HG03565 (cell line): ENCODE data around the gene TRIP11.
"Not testable (repeated sequence)": the region's sequence is repeated elsewhere in the genome, so short reads cannot be mapped to it uniquely, and the experiment has no call there.

Experiments
- ATAC-seq: cut with Tn5 transposase; IDR thresholded peaks from one replicate; pipeline ENCODE4 v1.9.1; 2021; ENCODE audit warnings: mild to moderate bottlenecking, moderate library complexity; ENCODE audit not compliant: unreplicated experiment

TRIP11 gene

DNA sequence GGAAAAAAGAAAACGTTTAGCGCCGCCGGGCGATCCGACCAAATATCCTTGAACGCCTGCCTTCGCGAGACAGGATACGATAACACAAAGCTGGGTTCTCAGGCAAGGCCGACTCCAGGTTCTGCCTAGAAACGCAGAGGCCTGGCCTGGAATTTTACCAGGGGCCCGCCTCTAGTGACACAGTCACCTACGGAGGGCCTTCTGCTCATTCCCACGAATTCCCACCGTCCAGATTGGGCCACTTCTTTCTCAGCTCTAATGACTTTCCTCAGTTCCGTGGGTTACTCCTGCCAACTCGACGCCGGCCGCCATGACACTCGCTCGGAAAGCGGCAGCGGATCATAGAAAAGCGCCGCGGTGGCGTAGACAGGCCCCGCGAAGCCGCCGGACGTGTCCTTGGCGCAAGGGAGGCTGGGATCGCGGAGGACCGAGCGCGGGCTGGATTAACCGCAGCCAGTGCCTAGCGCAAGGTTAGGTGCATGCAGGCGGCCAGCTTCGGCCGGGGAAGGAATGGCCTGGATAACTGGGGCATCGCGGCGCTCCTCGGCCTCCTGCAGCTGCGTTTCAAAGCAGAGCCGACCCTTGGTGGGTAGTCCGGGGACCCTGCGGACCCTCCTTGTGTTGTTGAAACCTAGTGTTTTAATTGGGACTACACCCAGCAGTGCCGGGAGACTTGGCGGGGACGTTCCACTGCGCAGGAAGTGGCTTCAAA, at the start of gene TRIP11:
TRIP11 (minus strand) TSS at position 341 of the 712 bp plus-strand sequence. CDS start 374 bp downstream, outside the sequence.
- peak; percentile 91 for ATAC-seq

DNA sequence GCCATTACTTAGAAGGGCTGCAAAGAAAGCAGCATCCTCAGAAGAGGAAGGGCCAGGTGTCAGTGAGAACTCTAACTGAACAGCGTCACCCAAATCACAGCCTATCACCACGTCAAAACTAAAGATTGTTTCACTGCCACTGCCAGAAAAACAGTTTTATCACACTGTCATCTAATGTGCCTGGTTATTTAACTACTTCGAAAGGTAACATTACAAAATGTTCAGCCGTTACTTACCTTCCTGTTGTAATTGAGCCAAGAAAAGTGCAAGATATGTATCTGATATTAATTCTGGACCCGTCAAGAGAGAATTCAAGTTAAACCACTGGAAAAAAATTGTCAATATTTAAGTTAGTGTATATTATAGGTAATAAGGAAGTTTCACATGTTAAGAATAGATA, 48.6 kb upstream of the TRIP11 start:
- ATAC-seq, result no peak

DNA sequence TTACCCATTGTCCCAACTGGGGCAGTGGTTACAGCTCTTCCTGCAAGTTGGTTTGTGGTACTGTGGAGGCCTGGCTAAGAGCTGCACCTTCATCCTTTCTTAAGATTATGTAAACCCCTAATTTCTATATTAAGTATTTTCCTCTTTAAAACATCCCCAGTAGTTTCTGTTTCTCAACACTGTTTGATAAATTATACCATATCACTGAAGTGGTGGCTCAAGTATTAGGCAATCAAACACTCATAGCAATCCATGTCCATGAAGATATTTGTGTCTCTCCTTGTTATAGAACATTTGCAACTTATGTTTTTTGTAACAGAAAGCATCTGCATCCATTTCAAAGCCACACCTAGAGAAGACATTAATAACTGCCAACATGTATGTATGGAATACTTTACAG, 34.7 kb upstream of the TRIP11 start:
- no peak for ATAC-seq

DNA sequence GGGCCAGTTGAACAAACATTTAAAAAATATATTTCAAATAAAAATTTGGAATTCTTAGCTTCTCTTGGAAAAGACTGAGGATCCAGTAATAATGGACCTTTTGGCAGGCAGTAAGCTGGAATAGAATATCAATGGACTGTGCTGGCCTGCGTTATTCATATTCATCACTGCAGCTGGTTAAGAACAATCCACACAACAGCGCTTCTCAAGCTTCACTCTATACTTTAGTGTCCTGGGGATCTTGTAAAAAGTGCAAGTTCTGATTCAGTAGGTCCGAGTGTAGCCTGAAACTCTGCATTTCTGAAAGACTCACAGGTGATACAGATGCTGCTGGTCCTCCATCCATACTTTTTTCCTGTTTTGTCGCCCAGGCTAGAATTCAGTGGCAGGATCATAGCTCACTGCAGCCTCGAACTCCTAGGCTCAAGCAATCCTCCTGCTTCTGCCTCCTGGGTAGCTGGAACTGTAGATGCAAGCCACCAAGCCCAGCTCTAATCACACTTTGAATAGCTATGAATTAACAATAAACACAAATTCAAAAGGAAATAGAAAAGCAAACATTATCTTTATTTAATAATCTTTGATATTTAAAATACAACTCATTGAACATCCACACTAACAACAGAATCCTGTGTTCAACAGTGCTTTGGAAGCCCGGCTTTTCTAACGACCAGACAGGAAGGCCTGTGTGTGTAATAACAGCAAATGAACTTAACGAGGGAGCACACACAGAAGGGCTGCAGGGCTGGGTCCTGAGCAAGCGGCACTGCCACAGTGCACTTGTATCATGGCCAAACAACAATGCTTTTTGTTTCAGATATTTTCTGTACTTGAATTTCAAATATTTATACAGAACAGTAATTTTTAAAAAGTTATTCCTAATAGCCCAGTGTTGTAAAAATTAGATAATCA, 18.4 kb upstream of the TRIP11 start:
- ATAC-seq, result no peak

DNA sequence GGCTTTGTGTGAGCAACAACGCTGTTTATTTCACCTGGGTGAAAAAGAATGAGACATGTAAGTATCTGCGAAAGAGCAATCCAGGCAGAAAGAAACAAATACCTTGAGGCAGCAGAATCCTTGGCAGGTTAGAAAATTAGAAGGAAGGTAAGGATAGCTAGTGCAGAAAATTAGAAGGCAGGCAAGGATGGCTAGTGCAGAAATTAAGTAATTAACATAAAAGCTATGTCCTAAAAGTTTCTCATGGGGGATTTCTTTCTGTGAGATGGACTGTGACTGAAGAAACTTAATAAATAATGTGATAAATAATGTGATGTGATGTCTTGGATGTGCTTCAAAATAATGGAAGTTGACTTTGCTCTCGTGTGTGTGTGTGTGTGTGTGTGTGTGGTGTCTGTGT, 9.9 kb upstream of the TRIP11 start:
- ATAC-seq, result no peak

DNA sequence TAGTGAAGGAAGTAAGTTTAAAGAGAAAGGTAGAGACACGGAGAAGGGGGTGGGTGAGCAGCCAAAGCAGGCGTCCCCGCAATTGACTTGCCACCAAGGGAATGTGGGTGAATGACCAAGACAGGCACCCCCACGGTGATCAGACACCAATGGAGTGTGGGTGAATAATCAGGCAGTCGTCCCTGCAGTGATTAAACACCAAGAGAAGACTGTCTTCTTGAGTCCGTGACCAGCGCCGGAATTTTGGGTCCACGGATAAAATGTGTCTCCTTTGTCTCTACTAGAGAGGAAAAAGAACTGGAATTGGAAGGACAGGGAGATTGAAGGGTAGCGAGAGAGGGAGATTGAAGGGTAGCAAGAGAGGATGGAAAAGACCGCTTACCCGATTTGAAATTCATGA, 9.4 kb upstream of the TRIP11 start:
- not testable (repeated sequence) for ATAC-seq

DNA sequence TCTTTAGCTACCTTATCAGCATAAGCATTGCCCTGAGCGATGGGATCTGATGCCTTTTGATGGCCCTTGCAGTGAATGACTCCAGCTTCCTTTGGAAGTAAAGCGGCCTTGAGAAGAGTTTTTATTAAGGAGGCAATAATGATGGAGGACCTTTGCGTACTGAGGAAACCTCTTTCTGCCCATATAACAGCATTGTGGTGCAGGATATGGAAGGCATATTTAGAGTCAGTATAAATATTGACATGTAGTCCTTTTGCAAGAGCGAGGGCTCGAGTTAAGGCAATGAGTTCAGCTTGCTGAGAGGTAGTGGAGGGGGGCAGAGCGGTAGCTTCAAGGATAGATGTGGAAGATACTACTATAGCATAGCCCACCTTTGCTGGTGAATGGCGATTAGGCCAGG, 6.0 kb upstream of the TRIP11 start:
- ATAC-seq, result not testable (repeated sequence)

DNA sequence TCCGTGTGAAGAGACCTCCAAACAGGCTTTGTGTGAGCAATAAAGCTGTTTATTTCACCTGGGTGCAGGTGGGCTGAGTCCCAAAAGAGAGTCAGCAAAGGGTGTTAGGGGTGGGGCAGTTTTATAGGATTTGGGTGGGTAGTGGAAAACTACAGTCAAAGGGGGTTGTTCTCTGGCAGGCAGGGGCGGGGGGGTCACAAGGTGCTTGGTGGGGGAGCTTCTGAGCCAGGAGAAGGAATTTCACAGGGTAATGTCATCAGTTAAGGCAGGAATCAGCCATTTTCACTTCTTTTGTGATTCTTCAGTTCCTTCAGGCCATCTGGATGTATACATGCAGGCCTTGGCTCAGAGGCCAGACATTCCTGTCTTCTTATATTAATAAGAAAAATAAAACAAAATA, 1.9 kb upstream of the TRIP11 start:
- not testable (repeated sequence) for ATAC-seq

DNA sequence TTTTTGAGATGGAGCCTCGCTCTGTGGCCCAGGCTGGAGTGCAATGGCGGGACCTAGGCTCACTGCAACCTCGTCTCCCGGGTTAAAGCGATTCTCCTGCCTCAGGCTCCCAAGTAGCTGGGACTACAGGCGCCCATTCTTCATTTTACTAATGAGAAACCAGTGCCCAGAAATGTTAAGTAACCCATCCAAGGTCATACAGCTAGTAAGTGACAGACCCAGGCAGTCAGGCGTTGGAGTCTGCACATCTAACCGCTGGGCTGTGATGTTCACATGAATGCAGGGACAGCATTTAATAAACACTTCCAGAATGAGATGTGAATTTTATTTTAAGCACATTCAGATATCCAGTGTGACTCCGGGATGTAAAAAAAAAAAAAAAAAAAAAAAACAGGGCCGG, 1.3 kb upstream of the TRIP11 start:
- no peak for ATAC-seq

DNA sequence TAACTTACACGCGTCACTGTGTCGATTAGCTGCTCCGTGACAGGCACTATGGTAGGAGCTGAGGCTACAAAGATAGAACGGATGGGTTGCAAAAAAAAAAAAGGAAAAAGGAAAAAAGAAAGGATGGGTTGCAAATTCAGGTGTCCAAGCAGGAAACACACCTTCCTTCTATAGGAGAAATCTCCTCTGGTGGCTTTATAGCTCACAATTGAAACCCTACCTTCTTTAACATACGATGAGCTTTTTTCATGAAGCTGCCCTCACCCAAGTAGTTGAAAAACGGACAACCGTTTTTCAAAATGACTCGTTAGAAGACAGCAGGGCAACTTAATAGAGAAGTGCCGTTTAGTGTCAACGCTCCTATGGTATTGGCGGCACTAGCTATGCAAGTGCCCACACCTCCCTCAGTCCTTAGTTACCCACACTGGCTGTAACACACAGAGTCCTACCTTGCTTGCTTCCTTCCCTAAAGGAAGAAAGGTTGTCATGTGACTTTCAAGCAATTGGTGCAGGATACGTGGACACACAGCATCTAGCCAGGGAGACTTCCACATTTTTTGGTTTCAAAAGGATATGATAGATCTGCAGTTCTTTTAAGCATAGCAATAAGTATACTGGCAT, 682 bp upstream of the TRIP11 start:
- no peak for ATAC-seq

DNA sequence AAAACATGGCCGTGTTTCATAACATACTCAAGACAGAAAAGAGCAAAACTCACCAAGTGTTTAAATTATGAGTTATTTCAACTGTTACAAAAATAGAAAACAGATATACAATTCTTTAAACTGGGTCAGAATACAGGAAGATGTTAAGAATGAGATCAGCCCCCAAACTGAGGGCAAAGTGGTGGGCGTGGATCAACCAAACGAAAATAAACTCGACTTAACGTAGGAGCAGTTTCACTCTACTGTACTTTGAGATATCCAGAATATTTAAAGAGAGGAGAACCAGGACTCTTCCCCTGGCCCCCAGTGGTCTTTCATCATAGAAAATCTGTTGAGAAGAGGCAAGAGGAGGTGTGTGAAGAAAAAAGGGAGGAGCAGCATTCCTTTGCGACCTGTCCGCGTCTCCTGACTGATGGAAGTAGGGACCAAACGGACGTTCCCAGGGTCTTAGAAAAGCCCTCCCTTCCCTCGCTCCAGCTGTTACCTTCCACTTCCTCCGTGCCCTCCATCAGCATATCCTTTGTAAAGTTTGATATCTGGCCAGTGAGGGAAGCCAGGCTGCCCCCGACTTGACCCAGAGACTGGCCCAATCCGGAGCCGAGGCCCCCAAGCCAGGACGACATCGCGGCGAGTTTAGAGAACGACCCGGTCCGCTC, 668 bp downstream of the TRIP11 start:
- ATAC-seq, result peak; percentile 8

DNA sequence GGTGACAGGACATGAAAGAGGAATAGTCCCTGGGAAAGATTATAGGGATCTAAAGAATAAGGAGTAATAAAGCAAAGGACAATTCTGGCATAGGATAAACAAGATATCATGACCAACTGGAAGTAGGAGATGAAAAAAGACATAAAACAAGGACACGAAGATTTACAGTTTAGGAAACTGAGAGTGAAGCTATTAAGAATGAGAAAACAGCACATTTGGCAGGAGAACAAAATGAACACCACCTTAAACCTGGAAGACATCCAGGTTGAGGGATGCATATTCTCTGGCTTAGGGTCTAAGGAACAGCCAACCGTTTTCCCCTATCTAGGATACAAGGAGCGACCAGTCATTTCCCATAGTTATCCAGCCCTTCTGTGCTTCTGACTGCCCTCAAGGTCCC, 1.9 kb downstream of the TRIP11 start:
- ATAC-seq, result no peak

DNA sequence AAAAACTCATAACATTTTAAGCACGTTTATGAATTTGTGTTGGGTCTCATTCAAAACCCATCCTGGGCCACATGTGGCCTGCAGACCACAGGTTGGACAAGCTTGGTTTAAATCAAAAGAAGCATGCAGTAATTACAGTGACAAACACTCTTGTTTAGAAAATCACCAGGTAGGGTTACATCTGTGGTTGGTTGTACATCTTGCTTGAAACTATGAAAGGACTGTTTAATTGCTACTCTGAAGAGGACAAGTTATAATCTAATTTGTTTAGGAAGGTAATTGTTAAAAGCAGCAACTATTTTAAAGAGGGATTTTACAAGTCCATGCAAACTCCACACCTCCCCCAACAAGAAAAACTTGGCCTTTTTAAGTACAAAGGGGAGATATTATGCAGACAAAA, 4.0 kb downstream of the TRIP11 start:
- no peak for ATAC-seq

DNA sequence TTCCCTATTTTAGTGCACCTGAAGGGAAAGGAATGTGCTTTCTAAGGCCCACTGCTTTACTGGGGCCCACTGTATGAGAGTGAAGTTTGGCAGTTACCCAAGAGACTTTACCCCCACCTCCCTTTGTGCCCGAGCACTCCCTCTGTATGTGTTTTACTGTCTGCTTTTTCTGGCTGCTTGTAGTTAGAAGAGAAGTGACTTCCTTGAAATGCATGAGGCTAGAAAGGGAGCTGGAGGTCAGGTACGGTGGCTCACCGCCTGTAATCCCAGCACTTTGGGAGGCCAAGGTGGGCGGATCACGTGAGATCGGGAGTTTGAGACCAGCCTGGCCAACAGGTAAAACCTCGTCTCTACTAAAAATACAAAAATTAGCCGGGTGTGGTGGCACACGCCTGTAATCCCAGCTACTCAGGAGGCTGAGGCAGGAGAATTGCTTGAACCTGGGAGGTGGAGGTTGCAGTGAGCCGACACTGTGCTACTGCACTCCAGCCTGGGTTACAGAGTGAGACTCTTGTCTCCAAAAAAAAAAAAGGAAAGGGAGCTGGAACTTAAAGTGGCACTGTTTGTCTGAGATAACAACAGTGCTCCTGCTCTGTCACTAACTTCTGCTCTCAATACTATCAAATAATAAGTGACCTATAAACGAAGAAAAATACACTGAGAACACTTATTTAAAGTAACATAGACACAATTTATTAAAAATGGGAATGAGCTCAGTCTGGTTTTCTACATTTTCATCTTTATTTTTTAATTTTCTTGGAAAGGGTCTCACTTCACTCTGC, 5.8 kb downstream of the TRIP11 start:
- no peak for ATAC-seq

DNA sequence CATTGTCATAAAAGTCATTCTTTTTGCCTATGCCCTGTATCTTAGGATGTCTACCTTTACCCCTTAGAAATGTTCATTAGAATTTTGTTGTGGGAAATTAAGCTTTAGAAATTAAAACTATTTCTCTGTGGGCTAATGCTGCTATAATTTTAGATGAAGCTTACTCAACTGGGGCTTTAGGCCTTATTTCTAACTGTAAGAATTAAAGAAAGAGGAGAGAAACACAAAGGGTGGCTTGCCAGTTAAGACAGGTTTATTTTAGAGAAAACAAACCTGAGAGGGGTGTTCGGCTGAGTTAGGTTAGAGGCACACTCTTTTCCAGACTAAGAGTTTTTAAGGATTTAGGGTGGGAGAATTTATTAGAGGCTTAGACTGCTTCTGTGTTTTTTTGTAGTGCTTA, 6.4 kb downstream of the TRIP11 start:
- ATAC-seq, result no peak

DNA sequence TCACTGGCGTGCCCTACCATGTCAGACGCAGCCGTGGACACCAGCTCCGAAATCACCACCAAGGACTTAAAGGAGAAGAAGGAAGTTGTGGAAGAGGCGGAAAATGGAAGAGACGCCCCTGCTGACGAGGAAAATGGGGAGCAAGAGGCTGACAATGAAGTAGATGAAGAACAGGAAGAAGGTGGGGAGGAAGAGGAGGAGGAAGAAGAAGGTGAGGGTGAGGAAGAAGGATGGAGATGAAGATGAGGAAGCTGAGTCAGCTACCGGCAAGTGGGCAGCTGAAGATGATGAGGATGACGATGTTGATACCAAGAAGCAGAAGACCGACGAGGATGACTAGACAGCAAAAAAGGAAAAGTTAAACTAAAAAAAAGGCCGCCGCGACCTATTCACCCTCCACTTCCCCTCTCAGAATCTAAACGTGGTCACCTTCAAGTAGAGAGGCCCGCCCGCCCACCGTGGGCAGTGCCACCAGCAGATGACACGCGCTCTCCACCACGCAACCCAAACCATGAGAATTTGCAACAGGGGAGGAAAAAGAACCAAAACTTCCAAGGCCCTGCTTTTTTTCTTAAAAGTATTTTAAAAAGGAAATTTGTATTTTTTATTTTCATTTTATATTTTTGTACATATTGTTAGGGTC, 13.2 kb downstream of the TRIP11 start:
- no peak for ATAC-seq

DNA sequence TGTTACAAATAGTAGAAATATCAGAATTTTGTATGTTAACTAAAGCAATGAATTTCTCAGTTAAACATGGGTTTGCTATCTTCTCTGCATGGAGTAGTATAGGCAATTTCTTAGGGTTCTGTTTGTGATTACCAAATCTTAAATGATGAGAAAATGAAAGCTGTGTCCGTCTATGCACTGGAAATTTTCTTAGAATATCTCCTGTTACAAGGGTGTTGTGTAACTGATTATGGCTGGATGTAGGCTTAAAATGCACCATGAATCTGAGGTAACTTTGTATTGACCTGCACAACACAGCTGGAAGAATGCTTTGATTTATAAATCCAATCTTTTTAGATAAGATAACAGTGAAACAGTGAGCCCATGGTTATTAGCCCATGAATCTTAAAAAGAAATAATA, 17.8 kb downstream of the TRIP11 start:
- no peak for ATAC-seq

DNA sequence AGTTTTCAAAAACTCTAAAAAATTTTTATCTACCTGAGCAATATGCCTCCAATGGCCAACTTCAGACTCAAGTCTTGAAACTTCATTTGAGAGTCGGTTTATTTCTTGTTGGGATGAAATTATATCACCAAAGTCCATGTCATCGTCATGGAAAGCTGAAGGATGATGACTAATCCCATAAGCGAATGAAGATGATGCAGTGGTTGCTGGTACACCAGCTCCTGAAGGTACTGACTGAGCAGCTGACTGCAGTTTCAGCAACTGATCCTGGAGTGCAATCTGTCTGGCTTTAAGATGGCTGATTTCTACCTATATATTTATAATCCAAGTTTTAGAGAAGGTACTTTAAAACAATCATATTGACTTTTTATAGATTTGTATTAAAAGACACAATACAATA, 18.3 kb downstream of the TRIP11 start:
- no peak for ATAC-seq

DNA sequence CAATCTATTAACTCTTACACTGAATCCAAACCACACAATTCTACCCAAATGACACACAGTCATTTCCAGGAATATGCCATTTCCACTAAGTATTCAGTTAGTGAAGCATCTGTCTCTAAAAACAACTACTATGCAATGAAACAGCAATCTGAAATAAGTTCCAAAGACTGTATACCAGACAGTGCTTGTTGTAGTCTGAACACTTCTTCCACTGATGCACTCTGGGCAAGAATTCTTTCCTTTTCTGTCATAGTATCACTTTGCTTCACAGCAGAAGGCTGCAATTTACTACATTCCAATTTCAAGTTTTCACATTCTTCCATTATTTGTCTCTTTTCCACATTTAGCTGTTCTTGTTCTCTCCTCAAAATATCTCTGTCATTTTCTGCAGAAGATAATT, 25.8 kb downstream of the TRIP11 start:
- ATAC-seq, result no peak
